ENCODE measurements around the gene RNF10.
A peak's percentile ranks its signal among the peaks of the same experiment; 100 is the strongest.
"Not testable (repeated sequence)": the region's sequence is repeated elsewhere in the genome, so short reads cannot be mapped to it uniquely, and the experiment has no call there.

RNF10 gene

DNA sequence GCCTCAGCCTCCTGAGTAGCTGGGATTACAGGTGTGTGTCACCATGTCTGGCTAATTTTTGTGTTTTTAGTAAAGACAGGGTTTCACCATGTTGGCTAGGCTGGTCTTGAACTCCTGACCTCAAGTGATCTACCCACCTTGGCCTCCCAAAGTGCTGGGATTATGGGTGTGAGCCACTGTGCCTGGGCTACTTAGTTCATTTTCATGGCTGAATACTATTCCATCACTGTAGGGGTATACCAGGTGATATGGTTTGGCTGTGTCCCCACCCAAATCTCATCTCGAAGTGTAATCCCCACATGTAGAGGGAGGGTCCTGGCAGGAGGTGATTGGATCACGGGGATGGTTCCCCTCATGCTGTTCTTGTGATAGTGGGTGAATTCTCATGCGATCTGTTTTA lies 83.0 kb downstream of the RNF10 start:
- not testable (repeated sequence) for DNase-seq (ENCODE audit: low spot score)

DNA sequence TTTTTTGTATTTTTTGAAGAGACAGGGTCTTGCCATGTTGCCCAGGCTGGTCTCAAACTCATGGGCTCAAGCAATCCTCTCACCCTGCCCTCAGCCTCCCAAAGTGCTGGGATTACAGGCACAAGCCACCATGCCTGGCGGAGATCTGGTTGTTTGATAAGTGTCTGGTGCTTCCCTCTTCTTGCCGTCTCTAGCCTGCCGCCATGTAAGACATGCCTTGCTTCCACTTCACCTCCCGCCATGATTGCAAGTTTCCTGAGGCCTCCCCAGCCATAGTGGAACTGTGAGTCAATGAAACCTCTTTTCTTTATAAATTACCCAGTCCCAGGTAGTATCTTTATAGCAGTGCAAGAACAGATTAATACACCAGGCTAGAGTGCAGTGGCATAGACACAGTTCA lies 83.6 kb downstream of the RNF10 start:
- not testable (repeated sequence) for DNase-seq (ENCODE audit: low spot score)

DNA sequence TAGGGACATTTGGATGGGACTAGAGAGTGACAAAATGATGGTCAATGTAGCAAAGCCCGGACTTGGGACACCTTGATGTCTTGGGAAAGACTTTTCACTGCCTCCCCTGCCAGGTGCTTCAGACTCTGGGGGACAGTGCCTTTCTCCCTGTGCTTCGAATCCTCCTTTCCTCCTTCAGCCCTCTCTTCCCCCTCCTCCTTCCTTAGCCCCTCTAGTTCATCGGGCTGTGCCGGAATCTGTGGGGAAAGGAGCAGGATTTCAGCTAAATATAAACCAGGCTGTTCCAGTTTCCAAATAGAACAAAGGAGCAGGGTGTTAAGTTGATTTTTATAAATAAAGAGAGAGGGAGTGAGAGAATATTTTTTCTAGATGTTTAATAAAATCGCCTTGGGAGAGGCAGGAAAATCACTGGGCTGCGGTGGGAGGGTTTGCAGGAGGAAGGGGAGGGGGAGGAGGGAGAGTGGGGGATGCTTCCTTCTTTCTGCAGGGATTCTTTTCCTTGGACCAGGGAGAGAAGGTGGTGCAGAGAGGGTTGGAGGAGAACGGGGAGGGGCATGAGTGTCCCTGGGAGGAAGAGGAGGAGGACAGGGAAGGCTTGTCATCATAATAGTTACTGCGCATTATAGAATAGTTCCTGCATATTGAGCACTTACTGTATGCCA lies 84.9 kb downstream of the RNF10 start:
- no peak for DNase-seq (ENCODE audit: low spot score)

DNA sequence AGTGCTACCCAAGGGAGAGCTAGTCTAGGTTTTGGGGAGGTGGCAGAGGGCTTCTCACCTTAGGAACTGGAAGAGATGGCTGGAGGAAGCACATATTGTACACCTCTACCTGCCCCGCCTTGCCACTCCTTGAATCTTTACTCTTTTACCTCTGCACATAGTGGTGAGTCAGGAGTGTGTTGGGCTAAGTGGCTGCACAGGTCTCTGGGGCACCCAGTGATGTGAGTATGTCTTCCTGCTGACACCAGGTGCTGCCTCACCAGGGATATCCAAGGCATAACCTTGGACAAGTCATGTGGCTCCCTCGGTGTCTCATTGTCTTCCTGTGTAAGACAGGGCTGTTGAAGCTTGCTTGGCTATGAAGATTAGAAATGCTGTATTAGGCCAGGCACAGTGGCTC lies 86.5 kb downstream of the RNF10 start:
- no peak for DNase-seq (ENCODE audit: low spot score)

DNA sequence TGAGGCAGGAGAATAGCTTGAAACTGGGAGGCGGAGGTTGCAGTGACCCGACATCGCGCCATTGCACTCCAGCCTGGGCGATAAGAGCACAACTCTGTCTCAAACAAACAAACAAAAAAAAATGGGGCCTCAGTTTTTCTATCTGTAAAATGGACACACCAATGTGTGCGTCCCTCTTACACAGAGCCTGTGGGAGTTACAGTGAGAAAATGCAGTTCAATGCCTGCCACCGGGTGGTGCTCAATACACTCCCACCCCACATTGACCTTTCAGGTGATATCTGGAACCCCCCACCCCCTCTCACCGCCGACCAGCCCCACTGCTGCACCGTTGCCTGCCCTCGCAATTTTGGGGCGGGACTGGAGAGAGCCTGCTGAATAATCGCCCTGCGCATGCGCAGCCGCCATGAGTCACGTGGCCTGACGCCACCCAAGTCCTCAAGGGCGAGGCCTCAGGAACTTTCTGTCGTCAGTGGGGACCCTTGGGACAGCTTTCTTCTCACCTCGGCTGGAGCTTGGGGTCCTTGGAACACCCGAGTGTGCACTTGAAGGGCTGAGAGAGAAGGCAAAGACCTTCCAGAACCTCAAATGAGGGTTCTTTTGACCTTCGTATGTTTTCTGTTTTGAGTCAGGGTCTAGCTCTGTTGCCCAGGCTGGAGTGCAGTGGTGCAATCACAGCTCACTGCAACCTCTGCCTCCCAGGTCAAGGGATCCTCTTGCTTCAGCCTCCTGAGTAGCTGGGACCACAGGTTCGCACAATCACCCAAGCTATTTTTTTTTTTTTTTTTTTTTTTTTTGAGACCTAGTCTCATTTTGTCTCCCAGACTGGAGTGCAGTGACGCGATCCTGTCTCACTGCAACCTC lies 91.6 kb downstream of the RNF10 start:
- peak; percentile 68 for DNase-seq (ENCODE audit: low spot score)

Measured in iPS-NIHi11 (cell line).